ENCODE data around the gene STK35.

DNA sequence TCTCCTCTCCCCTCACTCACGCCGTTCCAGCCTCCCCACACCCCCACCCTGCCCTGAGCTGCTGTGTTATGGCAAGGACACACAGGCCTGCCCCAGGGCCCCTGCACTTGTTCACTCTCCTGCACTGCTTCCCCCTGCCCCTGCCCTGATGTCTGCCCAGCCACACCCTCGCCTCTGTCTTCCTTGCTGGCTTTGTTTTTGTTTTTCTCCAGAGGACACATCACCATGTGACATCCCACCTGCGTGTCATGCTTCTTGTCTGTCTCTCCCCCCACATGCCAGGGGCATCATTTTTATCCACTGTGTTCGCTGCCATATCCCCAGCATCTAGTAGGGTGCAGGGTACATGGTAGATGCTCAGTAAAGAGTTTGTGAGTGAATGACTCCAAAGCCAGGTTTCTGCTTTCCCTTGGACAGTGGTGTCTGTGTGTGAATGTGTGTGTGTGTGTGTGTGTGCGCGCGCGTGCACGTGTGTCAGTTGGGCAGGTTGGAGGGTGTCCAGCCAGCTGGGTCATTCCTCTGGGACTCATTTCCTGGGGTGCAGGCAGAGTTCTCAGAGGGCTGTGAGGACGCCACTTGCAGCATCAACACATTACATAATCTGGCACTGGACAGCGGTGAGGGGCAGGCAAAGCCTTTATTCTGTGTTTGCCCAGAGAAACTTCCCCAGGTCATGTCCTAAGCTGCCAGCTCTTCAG lies 60.6 kb downstream of the STK35 start:
- no peak for TF ChIP-seq POLR2AphosphoS5 (IDR thresholded peaks at IDR 0.05; ENCODE audit: low read depth, low read length)
- TF ChIP-seq CTCF (IDR thresholded peaks at IDR 0.05; ENCODE audit: control extremely low read depth in 1 of 3, insufficient read depth in 1 of 3, low read depth in 1 of 3, low read length in 3 of 3) = no peak
- no peak for TF ChIP-seq EZH2 (IDR thresholded peaks at IDR 0.05; ENCODE audit: low read depth, low read length, severe bottlenecking)
- TF ChIP-seq GABPA (IDR thresholded peaks at IDR 0.05; ENCODE audit: borderline replicate concordance, insufficient read depth, low read length) = no peak
- no peak for TF ChIP-seq SIN3A (conservative IDR thresholded peaks at IDR 0.05 in 1 of 2, IDR thresholded peaks at IDR 0.05 in 1 of 2; ENCODE audit: low read depth in 1 of 2, low read length in 2 of 2)
